GM21390 (cell line): Measurements from ENCODE around the gene RFNG.

ENCODE experiments used
- ATAC-seq: cut with Tn5 transposase; IDR thresholded peaks from one replicate; pipeline ENCODE4 v1.9.1; 2021; ENCODE audit not compliant: unreplicated experiment

The RFNG gene

DNA sequence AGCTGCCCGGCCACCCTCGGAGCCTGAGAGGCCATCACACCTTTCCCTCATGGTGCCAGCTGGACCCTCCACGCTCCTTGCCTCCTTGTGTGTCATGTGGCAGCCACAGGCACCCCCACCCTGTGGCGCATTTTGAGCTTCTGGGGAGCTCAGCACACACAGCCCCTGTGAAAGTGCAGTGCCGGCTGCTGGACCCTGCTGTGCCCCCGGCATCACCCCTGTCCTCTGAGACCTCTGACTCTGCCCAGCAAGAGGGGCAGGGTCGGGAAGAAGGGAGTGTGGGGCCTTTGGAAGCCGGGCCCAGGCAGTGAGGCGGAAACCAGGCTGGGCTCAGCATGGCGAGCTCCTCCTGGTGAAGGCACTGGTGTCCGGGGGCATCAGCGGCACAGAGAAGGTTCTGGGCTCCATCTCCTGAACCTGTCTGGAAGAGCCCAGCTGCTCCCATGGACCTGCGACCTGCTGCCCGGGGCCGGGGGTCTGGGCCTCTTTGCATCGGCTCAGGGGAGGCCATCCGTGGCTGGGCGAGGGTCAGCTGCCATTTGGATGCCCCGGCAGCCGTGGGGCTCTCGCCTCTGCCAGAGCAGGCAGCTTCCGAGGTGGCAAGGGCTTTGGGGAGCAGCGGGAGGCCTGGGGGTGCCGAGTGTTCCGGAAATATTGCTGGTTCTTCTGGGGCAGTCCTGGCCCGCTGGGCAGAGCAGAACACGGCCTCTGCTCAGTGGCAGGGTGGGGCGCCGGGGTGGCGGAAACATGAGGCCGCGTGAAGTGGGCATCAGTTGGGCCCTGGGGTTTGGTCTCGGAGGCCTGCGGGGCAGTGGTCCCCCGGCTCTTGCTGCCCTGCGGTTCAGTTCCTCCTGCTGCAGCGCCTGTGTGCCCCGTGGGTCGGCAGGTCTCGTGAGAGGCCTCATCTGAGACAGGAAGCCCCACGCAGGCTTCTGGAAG is 46.8 kb downstream of the RFNG start:
- no peak for ATAC-seq

DNA sequence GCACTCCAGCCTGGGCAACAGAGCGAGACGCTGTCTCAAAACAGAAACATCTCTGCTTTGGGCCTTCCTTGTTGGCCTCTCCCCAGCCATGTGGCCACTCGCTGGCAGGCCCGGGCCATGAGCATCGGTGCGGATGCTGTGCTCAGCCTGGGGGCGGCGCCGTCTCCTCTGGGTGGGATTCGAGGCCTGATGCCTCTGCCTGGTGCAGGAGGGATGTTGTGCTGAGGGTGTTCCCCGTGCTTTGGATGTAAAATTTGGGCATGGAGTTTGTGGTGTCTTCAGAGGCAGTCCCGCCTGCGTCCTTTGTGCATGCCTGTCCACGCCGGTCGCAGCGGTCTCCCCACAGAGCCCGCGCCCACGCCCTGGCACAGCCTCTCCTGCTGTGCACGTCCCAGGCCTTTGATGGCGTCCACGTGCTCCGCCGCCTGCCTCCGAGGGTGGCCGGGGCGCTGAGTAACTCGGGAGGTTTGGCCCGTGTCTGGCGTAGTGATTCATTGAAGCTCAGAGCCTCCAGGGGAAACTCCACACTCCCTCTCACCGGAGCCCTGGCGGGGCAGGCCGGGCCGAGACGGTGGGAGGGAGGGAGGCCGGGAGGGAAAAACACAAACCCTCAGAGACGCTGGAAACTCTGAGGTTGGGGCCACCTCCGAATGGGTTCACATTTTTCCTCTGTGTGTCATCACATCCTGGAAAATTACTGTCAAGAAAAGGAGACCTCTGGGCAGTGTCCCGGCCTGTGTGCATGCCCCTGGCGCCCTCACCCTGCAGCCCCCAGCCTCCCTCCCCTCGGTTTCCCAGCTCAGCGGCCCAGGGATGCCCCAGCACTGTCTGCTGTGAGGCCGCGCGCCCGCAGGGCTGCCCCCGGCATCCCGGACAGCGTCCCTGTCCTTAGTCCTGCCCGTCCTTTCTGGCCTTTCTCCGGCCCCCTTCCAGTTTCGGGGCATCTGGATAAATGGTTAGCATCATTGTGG is 47.9 kb downstream of the RFNG start:
- ATAC-seq, result no peak

- ATAC-seq, result no peak
Observed at GRCh38 chr17:82001571-82002056, 50.0 kb downstream of the RFNG start.

GRCh38 chr17:82000803-82001570 is 50.6 kb downstream of the RFNG start:
- no peak for ATAC-seq

GRCh38 chr17:81999976-82000802 is 51.4 kb downstream of the RFNG start:
- ATAC-seq, result no peak

GRCh38 chr17:81999587-81999975 is 52.0 kb downstream of the RFNG start:
- ATAC-seq, result no peak

- no peak for ATAC-seq
Observed at GRCh38 chr17:81998691-81999438, 52.7 kb downstream of the RFNG start.

- ATAC-seq, result no peak
Observed at GRCh38 chr17:81998212-81998611, 53.4 kb downstream of the RFNG start.
